ENCODE measurements around the gene AMIGO2. TPM values are rescaled to one million over a fixed set of nuclear protein-coding genes. Genes with fewer than 3 reads are reported as not detected.

Gene AMIGO2
- total RNA-seq, 2 donors from 2014 or later = 15.1 to 18.2 TPM

DNA sequence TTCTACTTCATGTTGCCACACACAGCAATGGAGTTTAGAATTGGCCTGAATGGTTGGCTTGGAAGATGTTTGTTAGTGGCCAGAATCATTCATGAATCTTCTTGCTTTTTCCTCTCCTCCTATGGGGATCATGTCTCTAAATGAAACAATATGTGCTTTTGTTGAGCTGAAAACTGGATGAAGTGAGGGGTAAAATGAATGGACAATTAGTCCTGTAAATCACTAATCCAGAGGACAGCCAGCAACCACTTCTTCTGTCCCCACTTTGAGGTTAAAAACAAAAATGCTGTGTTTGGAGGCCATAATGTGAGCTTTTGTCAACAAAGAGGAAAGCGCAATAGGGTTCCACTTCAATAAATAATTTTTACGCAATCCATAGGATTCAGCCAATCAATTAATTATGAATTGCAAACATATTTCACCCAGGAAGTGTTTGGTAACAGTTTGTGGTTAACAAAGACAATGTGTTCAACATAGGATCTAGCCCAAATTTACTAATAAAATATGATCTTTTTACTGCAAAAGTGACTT lies 30.3 kb upstream of the AMIGO2 start:
- H3K36me3 Mint-ChIP-seq (ENCODE audit: insufficient read depth in 2 of 2) = peaks cover 3 to 4% of the 10 kb centered on the region in 2 donors
- H3K27me3 Mint-ChIP-seq (ENCODE audit: low read depth) = no peaks in the 10 kb centered on the region
- no peak for DNase-seq
- no peaks in the 10 kb centered on the region for H3K9me3 Mint-ChIP-seq
- peaks cover 43% of the 10 kb centered on the region for H3K4me1 Mint-ChIP-seq (ENCODE audit: low read depth)
- H3K4me3 Mint-ChIP-seq = no peak overlapping the region
- ATAC-seq (replicated peaks in 1 of 2) = no peak
- H3K27ac Mint-ChIP-seq = no peak overlapping the region

DNA sequence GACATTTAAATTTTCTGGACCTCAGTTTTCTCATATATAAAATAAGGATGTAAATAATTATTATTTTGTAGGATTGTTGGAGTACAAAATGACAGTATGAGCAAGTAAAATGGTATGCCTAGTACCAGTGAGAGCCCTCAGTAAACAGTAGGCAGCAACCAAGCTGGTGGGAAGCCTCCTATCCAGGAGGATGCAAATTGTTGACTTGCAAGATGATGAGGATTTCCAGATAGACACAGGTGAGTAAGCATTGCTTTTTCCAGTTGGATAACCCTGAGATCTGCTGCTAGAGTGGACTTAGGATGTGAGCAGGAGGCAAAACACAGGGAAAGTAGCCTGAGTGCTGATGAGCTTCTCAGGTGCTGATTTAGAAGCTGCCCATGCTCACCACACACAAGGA lies 28.2 kb upstream of the AMIGO2 start:
- Mint-ChIP-seq H3K27me3 (ENCODE audit: low read depth) (no peaks in the 10 kb centered on the region), H3K9me3 (no peaks in the 10 kb centered on the region), H3K4me1 (ENCODE audit: low read depth) (peaks cover 36% of the 10 kb centered on the region), H3K4me3 (no peak overlapping the region), H3K27ac (no peak overlapping the region), H3K36me3 (ENCODE audit: insufficient read depth in 2 of 2) (peaks cover 3 to 4% of the 10 kb centered on the region in 2 donors)
- DNase-seq (no peak), ATAC-seq (replicated peaks in 1 of 2) (no peak)

DNA sequence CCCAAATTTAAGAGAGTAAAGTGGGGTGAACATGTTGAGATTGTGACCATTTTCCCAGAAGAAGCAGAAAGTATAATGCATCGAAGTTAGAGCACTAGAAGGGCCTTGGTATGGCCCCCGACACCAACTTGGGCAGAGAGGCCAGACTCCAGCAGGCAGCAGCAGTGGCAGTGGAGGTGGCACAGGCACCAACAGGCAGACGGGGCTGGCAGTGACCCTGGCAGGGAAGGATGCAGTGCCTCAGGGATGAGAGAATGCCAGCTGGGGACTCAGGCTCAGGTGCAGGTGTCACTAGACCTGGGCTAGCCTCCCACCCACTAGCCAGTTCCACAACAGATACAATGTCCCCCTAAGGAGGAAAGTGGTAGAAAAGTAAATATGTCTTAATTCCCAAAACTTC lies 27.7 kb upstream of the AMIGO2 start:
- DNase-seq (no peak), ATAC-seq (replicated peaks in 1 of 2) (no peak)
- Mint-ChIP-seq H3K27ac (peak overlapping the region; percentile 34), H3K4me1 (ENCODE audit: low read depth) (peaks cover 31% of the 10 kb centered on the region), H3K4me3 (no peak overlapping the region), H3K36me3 (ENCODE audit: insufficient read depth in 2 of 2) (peaks cover 3 to 4% of the 10 kb centered on the region in 2 donors), H3K27me3 (ENCODE audit: low read depth) (no peaks in the 10 kb centered on the region), H3K9me3 (no peaks in the 10 kb centered on the region)

DNA sequence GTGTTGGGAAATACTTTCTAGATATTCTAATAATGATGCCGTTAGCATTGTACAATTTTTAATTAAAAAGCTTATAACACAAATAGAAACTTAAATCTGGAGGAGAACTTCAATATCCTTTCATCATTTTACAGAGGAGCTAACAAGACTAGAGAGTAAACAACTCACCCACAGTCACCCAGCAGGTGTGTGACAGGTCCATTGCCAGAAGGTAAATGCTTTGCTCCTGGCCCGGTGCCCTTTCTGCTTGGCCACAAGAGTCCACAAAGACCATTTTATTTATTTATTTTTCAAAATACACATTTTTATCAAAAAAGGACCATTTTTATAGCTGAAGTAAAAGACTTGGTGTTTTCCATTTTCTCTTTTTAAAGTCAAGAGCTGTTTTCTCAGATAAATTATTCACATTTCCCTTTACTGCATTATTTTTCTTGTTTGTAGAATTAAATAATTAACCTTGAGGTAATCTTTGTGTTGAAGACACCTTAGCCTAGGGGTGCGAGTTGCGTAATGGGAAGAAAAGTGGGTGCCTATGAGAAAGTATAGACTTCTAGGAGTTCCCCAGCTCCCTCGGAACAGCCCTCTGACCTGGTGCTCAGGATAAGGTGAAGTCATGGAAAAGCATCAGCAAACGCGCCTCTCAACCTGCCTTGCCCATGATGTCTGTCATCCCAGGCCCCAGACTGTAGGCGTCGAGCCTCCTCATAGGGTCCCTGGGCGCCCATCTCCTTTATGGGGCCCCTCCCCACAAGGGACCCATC lies 26.3 kb upstream of the AMIGO2 start:
- DNase-seq = no peak
- peaks cover 3 to 4% of the 10 kb centered on the region in 2 donors for H3K36me3 Mint-ChIP-seq (ENCODE audit: insufficient read depth in 2 of 2)
- peaks cover 18% of the 10 kb centered on the region for H3K4me1 Mint-ChIP-seq (ENCODE audit: low read depth)
- no peaks in the 10 kb centered on the region for H3K27me3 Mint-ChIP-seq (ENCODE audit: low read depth)
- no peaks in the 10 kb centered on the region for H3K9me3 Mint-ChIP-seq
- no peak overlapping the region for H3K4me3 Mint-ChIP-seq
- H3K27ac Mint-ChIP-seq = no peak overlapping the region
- no peak for ATAC-seq (replicated peaks in 1 of 2)

DNA sequence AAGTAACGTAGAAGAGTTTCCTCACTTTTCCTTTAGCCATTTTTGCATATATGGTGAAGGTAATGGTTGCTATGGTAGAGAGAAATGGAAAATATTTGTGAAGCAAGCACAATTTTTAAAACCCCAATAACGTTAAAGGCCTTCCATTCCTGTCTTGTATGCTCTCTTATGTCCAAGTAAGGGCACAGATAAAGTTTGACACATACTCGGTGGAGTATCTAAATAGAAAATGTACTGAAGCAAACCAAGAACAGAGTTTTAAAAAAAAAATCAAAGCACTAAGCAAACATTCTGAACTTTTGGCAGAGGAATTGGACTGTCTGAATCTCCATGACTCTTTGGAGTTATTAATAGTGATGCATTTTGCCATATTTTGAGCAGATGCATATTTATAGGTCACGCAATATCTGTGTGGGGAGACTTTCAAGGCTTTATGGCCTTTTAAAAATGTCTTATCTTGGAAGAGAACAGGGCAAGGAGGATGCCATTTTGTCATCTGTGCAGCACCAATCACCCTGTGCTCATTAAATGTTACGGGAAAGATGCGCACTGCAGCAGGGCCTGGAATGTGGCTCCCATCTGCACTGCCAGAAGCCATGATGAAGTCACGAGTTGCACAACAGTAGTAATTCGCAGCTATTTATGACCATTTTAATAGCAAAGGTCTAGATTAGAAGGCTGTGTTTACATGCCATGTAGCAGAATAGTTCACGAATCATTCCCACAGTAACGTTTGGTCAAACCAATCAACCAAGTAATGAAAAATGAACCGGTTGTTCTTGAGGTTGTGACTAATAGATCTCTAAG lies 23.3 kb upstream of the AMIGO2 start:
- Mint-ChIP-seq H3K36me3 (ENCODE audit: insufficient read depth in 2 of 2) (peaks cover 0 to 1% of the 10 kb centered on the region in 2 donors), H3K4me3 (no peak overlapping the region), H3K27me3 (ENCODE audit: low read depth) (no peaks in the 10 kb centered on the region), H3K9me3 (no peaks in the 10 kb centered on the region), H3K4me1 (ENCODE audit: low read depth) (peaks cover 7% of the 10 kb centered on the region), H3K27ac (no peak overlapping the region)
- ATAC-seq (replicated peaks in 1 of 2) = no peak
- DNase-seq = no peak

DNA sequence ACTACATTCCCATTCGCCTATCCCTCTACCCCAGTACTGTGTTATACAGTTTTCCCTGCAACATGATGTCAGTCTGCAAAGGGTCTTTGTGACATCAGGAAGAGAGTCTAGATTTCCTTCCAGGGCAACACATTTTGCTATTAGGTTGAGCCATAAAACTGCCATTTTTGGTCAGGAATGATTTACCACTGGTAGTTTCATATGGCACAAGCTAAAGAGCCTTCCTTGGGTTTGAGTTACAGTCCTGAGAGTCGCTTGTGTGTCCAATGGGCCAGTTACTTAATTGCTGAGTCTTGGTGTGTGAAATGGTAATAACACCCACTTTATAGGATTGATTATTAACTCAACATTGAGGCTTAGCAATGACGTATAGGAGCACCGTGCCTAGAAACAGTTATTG lies 22.6 kb upstream of the AMIGO2 start:
- Mint-ChIP-seq H3K4me1 (ENCODE audit: low read depth) (peaks cover 7% of the 10 kb centered on the region), H3K9me3 (no peaks in the 10 kb centered on the region), H3K4me3 (no peak overlapping the region), H3K36me3 (ENCODE audit: insufficient read depth in 2 of 2) (peaks cover 0 to 1% of the 10 kb centered on the region in 2 donors), H3K27me3 (ENCODE audit: low read depth) (no peaks in the 10 kb centered on the region), H3K27ac (no peak overlapping the region)
- DNase-seq (no peak), ATAC-seq (replicated peaks in 1 of 2) (no peak)

DNA sequence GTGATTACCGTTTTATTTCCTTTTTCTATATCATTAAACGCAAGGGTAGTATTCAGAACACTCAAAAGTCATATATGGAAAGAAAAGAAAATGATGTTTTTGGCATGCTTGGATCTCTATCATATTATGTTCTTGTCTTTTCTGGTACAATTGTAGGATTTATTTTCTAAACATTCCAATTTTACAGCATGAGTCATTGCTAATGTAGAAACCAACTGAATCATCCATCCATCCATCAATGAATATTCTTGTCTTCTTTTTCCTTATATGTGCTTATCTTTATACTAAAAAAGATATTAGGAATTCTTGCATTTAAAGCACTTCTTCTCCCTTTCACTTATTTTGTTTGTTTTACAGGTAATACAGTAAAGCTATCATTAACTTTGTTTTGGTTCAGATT lies 20.4 kb upstream of the AMIGO2 start:
- DNase-seq (no peak), ATAC-seq (replicated peaks in 1 of 2) (no peak)
- H3K4me1 Mint-ChIP-seq (ENCODE audit: low read depth) = peaks cover 10% of the 10 kb centered on the region
- peaks cover 0 to 1% of the 10 kb centered on the region in 2 donors for H3K36me3 Mint-ChIP-seq (ENCODE audit: insufficient read depth in 2 of 2)
- H3K9me3 Mint-ChIP-seq = no peaks in the 10 kb centered on the region
- H3K27ac Mint-ChIP-seq = no peak overlapping the region
- H3K4me3 Mint-ChIP-seq = no peak overlapping the region
- no peaks in the 10 kb centered on the region for H3K27me3 Mint-ChIP-seq (ENCODE audit: low read depth)

DNA sequence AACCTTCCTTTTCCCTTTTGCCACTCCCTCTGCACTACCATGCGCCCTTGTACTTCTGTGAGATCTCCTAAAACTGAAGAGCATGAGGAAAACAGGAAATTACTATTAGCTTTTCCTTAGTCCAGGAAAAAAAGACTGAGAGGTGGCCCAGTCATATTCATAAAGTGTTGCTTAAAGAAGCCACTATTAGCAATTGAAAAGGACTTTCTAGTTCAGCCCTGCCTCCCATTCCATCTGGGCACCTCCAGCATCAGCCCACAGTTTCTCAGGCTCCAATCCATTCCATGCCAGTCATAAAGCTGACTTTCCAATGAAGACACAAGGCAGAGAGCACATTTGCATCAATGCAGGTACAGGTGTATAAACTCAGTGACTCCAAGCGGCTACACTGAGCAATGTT lies 19.9 kb upstream of the AMIGO2 start:
- Mint-ChIP-seq H3K4me1 (ENCODE audit: low read depth) (peaks cover 14% of the 10 kb centered on the region), H3K36me3 (ENCODE audit: insufficient read depth in 2 of 2) (peaks cover 0 to 1% of the 10 kb centered on the region in 2 donors), H3K27me3 (ENCODE audit: low read depth) (no peaks in the 10 kb centered on the region), H3K4me3 (no peak overlapping the region), H3K27ac (no peak overlapping the region), H3K9me3 (no peaks in the 10 kb centered on the region)
- ATAC-seq (replicated peaks in 1 of 2) = no peak
- DNase-seq = no peak

DNA sequence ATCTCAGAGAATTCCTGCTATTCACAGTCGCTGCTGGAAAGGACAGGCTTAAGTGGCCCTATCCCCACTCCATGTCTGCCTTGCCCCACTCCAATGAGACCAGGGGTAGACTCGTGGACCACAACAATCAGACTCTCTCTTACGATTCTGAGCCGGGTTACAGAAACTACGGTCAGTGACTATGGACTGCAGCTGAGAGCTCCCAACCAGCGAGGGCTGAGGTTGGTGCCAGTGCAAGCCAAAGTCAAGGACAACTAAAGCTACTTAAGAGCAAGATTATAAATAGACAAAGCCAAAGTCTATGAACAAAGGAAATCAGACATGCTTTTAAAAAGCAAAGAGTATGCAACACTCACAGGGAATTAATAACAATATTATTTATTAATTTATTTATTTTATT lies 18.3 kb upstream of the AMIGO2 start:
- ATAC-seq (replicated peaks in 1 of 2) (no peak), DNase-seq (no peak)
- Mint-ChIP-seq H3K4me3 (no peak overlapping the region), H3K4me1 (ENCODE audit: low read depth) (peaks cover 20% of the 10 kb centered on the region), H3K9me3 (no peaks in the 10 kb centered on the region), H3K27me3 (ENCODE audit: low read depth) (no peaks in the 10 kb centered on the region), H3K27ac (no peak overlapping the region), H3K36me3 (ENCODE audit: insufficient read depth in 2 of 2) (peaks cover 0 to 1% of the 10 kb centered on the region in 2 donors)

DNA sequence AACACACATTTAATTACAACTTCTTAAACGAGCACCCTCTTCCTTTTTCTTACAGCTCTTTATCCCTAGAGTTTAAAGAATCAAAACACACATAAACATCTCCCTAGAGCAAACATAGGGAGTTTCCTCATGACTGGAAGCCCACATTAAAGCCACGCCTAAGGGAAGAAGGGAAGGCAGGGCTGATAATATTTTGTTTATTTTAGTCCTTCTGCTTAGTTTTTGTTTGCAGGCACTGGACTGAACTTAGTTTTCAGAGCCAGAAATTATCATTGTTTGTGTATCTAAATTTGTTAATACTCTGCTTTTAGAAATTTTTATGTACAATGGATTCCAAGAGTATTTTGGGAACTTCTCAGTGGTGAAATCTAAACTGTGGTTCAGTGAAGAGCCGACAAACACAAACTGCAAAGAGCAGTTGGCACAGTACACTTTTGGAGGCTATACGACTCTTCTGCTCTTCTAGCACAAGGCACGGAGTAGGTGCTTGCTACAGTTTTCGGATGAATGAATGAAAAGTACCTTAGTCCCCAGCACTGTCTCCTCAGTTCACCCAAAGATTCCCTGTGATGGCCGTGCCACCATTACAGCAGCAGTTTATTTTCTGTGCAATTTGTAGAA lies 17.6 kb upstream of the AMIGO2 start:
- no peaks in the 10 kb centered on the region for H3K27me3 Mint-ChIP-seq (ENCODE audit: low read depth)
- no peak overlapping the region for H3K27ac Mint-ChIP-seq
- DNase-seq = no peak
- ATAC-seq (replicated peaks in 1 of 2) = no peak
- H3K4me1 Mint-ChIP-seq (ENCODE audit: low read depth) = peaks cover 20% of the 10 kb centered on the region
- H3K9me3 Mint-ChIP-seq = no peaks in the 10 kb centered on the region
- no peak overlapping the region for H3K4me3 Mint-ChIP-seq
- peaks cover 0 to 1% of the 10 kb centered on the region in 2 donors for H3K36me3 Mint-ChIP-seq (ENCODE audit: insufficient read depth in 2 of 2)

DNA sequence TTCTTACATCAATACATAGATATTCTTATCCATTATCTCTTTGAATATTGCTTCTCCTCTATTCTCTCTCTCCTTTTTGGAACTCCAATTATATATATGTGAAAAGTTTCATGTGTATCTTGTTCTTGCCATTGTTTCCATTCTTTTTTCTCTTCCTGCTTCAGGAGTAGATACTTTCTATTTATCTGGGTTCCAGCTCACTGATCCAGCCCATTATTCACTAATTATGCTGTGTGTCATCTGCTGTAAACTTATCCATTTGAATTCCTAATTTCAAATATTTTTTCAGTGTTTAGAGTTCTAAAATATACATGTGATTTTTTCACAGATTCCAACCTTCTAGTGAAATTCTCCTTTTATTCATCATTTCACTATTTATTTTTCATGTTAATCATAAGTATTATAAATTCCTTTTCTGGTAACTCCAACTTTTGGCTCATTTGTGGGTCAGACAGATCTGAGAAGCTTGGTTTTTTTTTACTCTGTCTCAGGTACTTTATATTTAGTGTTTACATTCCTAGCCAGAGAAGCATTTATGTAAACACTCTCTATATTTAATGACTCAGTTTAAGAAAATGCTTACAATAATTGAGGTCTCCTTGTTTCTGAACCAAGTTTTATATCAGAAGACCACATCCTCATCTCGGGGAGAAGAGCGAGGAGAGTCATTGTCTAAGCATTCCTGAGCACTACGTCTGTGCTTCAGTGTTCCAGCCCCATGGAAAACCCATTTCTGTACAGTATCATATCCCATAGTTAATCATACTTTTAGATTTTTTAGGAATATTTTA lies 15.9 kb upstream of the AMIGO2 start:
- H3K9me3 Mint-ChIP-seq = no peaks in the 10 kb centered on the region
- peaks cover 0 to 3% of the 10 kb centered on the region in 2 donors for H3K36me3 Mint-ChIP-seq (ENCODE audit: insufficient read depth in 2 of 2)
- H3K27ac Mint-ChIP-seq = peak overlapping the region; percentile 77
- DNase-seq (no peak), ATAC-seq (replicated peaks in 1 of 2) (no peak)
- H3K4me1 Mint-ChIP-seq (ENCODE audit: low read depth) = peaks cover 26% of the 10 kb centered on the region
- no peaks in the 10 kb centered on the region for H3K27me3 Mint-ChIP-seq (ENCODE audit: low read depth)
- peak overlapping the region; percentile 19 to 33 for H3K4me3 Mint-ChIP-seq

DNA sequence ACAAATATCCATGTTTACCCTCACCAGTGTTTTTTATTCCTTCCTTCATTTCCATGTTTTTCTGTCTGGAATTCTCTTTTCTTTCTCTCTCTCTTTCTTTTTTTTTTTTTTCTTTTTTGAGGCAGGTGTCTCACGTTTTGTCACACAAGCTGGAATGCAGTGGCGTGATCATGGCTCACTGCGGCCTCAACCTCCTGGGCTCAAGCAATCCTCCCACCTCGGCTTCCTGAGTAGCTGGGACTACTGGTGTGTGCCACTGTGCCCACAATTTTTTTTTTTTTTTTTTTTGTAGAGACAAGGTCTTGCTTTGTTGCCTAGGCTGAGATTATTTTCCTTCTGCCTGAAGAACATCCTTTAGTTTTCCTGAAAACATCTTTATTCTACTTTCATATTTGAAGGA lies 15.0 kb upstream of the AMIGO2 start:
- Mint-ChIP-seq H3K9me3 (peaks cover 2% of the 10 kb centered on the region in 2 donors), H3K27ac (peak overlapping the region; percentile 77), H3K4me1 (ENCODE audit: low read depth) (peaks cover 26% of the 10 kb centered on the region), H3K4me3 (peak overlapping the region; percentile 19 to 36), H3K36me3 (ENCODE audit: insufficient read depth in 2 of 2) (peaks cover 2 to 3% of the 10 kb centered on the region in 2 donors), H3K27me3 (ENCODE audit: low read depth) (no peaks in the 10 kb centered on the region)
- ATAC-seq (replicated peaks in 1 of 2) = no peak
- no peak for DNase-seq

All from activated T-cell treated with anti-CD3 and anti-CD28 coated beads, Interleukin-2, amount 50 U/mL, for 72 hours (primary cell).